IMR-90 (cell line): Measurements from ENCODE around the gene OSBPL3. TPM values are rescaled to one million over a fixed set of nuclear protein-coding genes. Genes with fewer than 3 reads are reported as not detected.

Experiments
- ATAC-seq: fragments of 200-7000 bp; cut with Tn5 transposase; 2 replicates; pipeline ENCODE4 v1.9.1; 2020; ENCODE audit warnings: low read depth, mild to moderate bottlenecking, moderate library complexity
- BruUV-seq: library from RNA; stranded (reverse); fragments of 400-500 nt; replicated peaks from 2 replicates; lab custom pipeline; 2021; lab: Mats Ljungman, UMichigan
- CTCF ChIA-PET: fragments of 300-600 bp; formaldehyde crosslinking; extraction: SDS; loops from one replicate; lab custom pipeline; 2021; ENCODE audit warnings: antibody characterized with exemption; lab: Yijun Ruan, JAX
- POLR2A ChIA-PET: fragments of 300-600 bp; sonication (Branson Sonifier 250); formaldehyde crosslinking; loops from one replicate; lab custom pipeline; 2022; ENCODE audit warnings: antibody characterized with exemption; ENCODE audit not compliant: unreplicated experiment; lab: Charles Lee
- DNase-seq: peaks from one replicate; pipeline ENCODE4 v3.0.0; 2013
- H2AFZ ChIP-seq: replicated peaks from 2 replicates; pipeline ENCODE3; 2013; ENCODE audit warnings: low read length, mild to moderate bottlenecking; ENCODE audit not compliant: poor library complexity
- H2AK5ac ChIP-seq: 2 replicates; pipeline ENCODE4 v1.6.1; 2013; ENCODE audit warnings: low read depth, low read length, inconsistent platforms
- H2AK9ac ChIP-seq: replicated peaks from 2 replicates; pipeline ENCODE3; 2013; ENCODE audit warnings: mild to moderate bottlenecking, low read depth, low read length, moderate library complexity; ENCODE audit not compliant: poor library complexity
- H2BK120ac ChIP-seq: 2 replicates; pipeline ENCODE4 v1.6.1; 2013; ENCODE audit warnings: low read depth, low read length, inconsistent platforms
- H2BK15ac ChIP-seq: 3 replicates; pipeline ENCODE4 v1.6.1; 2013; ENCODE audit warnings: low read depth, low read length, inconsistent platforms
- H2BK20ac ChIP-seq: 2 replicates; pipeline ENCODE4 v1.6.1; 2013; ENCODE audit warnings: low read depth, mild to moderate bottlenecking, inconsistent platforms, low read length, moderate library complexity
- H2BK5ac ChIP-seq: 2 replicates; pipeline ENCODE4 v1.6.1; 2013; ENCODE audit warnings: mild to moderate bottlenecking, low read depth, low read length, inconsistent platforms; ENCODE audit not compliant: poor library complexity, severe bottlenecking
- H3K14ac ChIP-seq: replicated peaks from 2 replicates; pipeline ENCODE4 v1.6.1; 2013; ENCODE audit warnings: low read depth, low read length, inconsistent platforms
- H3K18ac ChIP-seq: 2 replicates; pipeline ENCODE4 v1.6.1; 2013; ENCODE audit warnings: low read depth, low read length, control low read depth
- H3K23ac ChIP-seq: 2 replicates; pipeline ENCODE4 v1.6.1; 2013; ENCODE audit warnings: low read depth, low read length, inconsistent platforms
- H3K27ac ChIP-seq: 2 replicates; pipeline ENCODE4 v1.5.1; 2013; ENCODE audit warnings: mild to moderate bottlenecking, control low read depth, low read length; ENCODE audit not compliant: insufficient read depth
- H3K27me3 ChIP-seq: 2 replicates; pipeline ENCODE4 v1.6.1; 2013; ENCODE audit warnings: low read length; ENCODE audit not compliant: control insufficient read depth, insufficient read depth
- H3K36me3 ChIP-seq: 2 replicates; pipeline ENCODE4 v1.6.1; 2013; ENCODE audit warnings: low read length, mixed read lengths; ENCODE audit not compliant: control insufficient read depth, insufficient read depth
- H3K4ac ChIP-seq: 2 replicates; pipeline ENCODE4 v1.6.1; 2013; ENCODE audit warnings: low read depth, low read length, inconsistent platforms
- H3K4me1 ChIP-seq: 2 replicates; pipeline ENCODE4 v1.6.1; 2013; ENCODE audit warnings: low read length, mixed read lengths; ENCODE audit not compliant: control insufficient read depth, insufficient read depth
- H3K4me2 ChIP-seq: 2 replicates; pipeline ENCODE4 v1.6.1; 2013; ENCODE audit warnings: low read depth, mild to moderate bottlenecking, control low read depth, low read length, moderate library complexity
- H3K4me3 ChIP-seq: 2 replicates; pipeline ENCODE4 v1.5.1; 2013; ENCODE audit warnings: low read depth, mild to moderate bottlenecking, control low read depth, low read length, moderate library complexity; ENCODE audit not compliant: insufficient read depth
- H3K56ac ChIP-seq: 2 replicates; pipeline ENCODE4 v1.6.1; 2013; ENCODE audit warnings: low read length, inconsistent platforms; ENCODE audit not compliant: insufficient read depth; ENCODE audit errors: extremely low read depth
- H3K79me1 ChIP-seq, 2 experiments: 2 replicates each; pipeline ENCODE4 v1.6.1; 2013; ENCODE audit warnings: low read length in 2 of 2, inconsistent platforms in 1 of 2, low read depth in 1 of 2
- H3K9ac ChIP-seq: 2 replicates; pipeline ENCODE4 v1.6.1; 2013; ENCODE audit warnings: low read depth, low read length, control low read depth
- H3K9me1 ChIP-seq: 2 replicates; pipeline ENCODE4 v1.6.1; 2013; ENCODE audit warnings: low read length, inconsistent platforms; ENCODE audit not compliant: insufficient read depth
- H3K9me3 ChIP-seq: 2 replicates; pipeline ENCODE4 v1.6.1; 2013; ENCODE audit warnings: low read length; ENCODE audit not compliant: control insufficient read depth, insufficient read depth
- H4K20me1 ChIP-seq: 2 replicates; pipeline ENCODE4 v1.6.1; 2013; ENCODE audit warnings: low read length, inconsistent platforms; ENCODE audit not compliant: insufficient read depth
- H4K5ac ChIP-seq: 2 replicates; pipeline ENCODE4 v1.6.1; 2013; ENCODE audit warnings: mild to moderate bottlenecking, low read depth, low read length, control low read depth
- H4K8ac ChIP-seq, 2 experiments: 2 replicates each; pipeline ENCODE4 v1.6.1; 2013; ENCODE audit warnings: low read depth in 2 of 2, low read length in 2 of 2, control low read depth in 1 of 2, inconsistent platforms in 1 of 2
- H4K91ac ChIP-seq: 2 replicates; pipeline ENCODE4 v1.6.1; 2013; ENCODE audit warnings: low read depth, low read length, inconsistent platforms; ENCODE audit not compliant: insufficient read depth
- BHLHE40 ChIP-seq: fragments of 150-350 bp; IDR thresholded peaks from 2 replicates; pipeline ENCODE4 v1.6.1; 2016; ENCODE audit warnings: mild to moderate bottlenecking, low read depth, low read length
- CEBPB ChIP-seq: IDR thresholded peaks from 2 replicates; pipeline ENCODE4 v1.6.1; 2012; ENCODE audit warnings: low read depth, low read length, improper control_type of control experiment
- CHD1 ChIP-seq: IDR thresholded peaks from 2 replicates; pipeline ENCODE4 v1.6.1; 2012; ENCODE audit warnings: low read depth, low read length, improper control_type of control experiment
- FOS ChIP-seq: fragments of 150-350 bp; IDR thresholded peaks from 2 replicates; pipeline ENCODE4 v1.6.1; 2016; ENCODE audit warnings: low read depth, low read length
- MAZ ChIP-seq: IDR thresholded peaks from 2 replicates; pipeline ENCODE4 v1.6.1; 2012; ENCODE audit warnings: low read depth, mild to moderate bottlenecking, low read length, improper control_type of control experiment, moderate library complexity, borderline replicate concordance
- MXI1 ChIP-seq: IDR thresholded peaks from 2 replicates; pipeline ENCODE4 v1.6.1; 2012; ENCODE audit warnings: low read depth, mild to moderate bottlenecking, low read length, moderate library complexity, borderline replicate concordance
- NFE2L2 ChIP-seq: fragments of 150-350 bp; IDR thresholded peaks from 2 replicates; pipeline ENCODE4 v1.6.1; 2016; ENCODE audit warnings: low read depth, mild to moderate bottlenecking, low read length
- POLR2A ChIP-seq: IDR thresholded peaks from 2 replicates; pipeline ENCODE4 v1.6.1; 2012; ENCODE audit warnings: mild to moderate bottlenecking, low read depth, low read length
- RAD21 ChIP-seq: IDR thresholded peaks from 2 replicates; pipeline ENCODE4 v1.6.1; 2012; ENCODE audit warnings: low read length, improper control_type of control experiment
- RCOR1 ChIP-seq: IDR thresholded peaks from 2 replicates; pipeline ENCODE4 v1.6.1; 2012; ENCODE audit warnings: mild to moderate bottlenecking, low read length, improper control_type of control experiment; ENCODE audit not compliant: insufficient replicate concordance
- RFX5 ChIP-seq: IDR thresholded peaks from 2 replicates; pipeline ENCODE4 v1.8.0; 2012; ENCODE audit warnings: low read depth, mild to moderate bottlenecking, low read length, moderate library complexity
- SMC3 ChIP-seq: fragments of 150-350 bp; IDR thresholded peaks from 2 replicates; pipeline ENCODE4 v1.6.1; 2016; ENCODE audit warnings: low read depth, mild to moderate bottlenecking, antibody characterized with exemption, low read length, moderate library complexity
- WGBS, 2 experiments: methylation state at CpG; one replicate each; pipeline versions ENCODE4 v1.1.5 to v1.1.7; 2013; ENCODE audit warnings: missing lambda C conversion rate in 2 of 2; ENCODE audit not compliant: insufficient read length in 1 of 2; ENCODE audit errors: extremely low coverage in 2 of 2; 5-methylcytosine and 5-hydroxymethylcytosine counted together
- dilution Hi-C: fragments of 300-500 bp; cut with HindIII; formaldehyde crosslinking; loops from one replicate; pipeline ENCODE4 v1.14.3; 2018; ENCODE audit warnings: low sequenced_read_pairs; ENCODE audit not compliant: unreplicated experiment
- in situ Hi-C: fragments of 300-500 bp; cut with MboI; formaldehyde crosslinking; loops from 3 replicates; pipeline ENCODE4 v1.14.3; 2019; ENCODE audit warnings: low sequenced_read_pairs, inconsistent platforms, mixed read lengths
- intact Hi-C: fragments of 100-400 bp; cut with micrococcal nuclease; formaldehyde crosslinking; loops from 2 replicates; pipeline ENCODE4 v1.10.0; 2022
- polyA plus RNA-seq, 3 experiments: library from polyadenylated mRNA; depleted of rRNA; stranded (reverse); fragments of >200 nt; gene quantifications; 2 replicates each; pipeline ENCODE4 v1.2.3, GENCODE V29; 2012; ENCODE audit warnings: low replicate concordance in 1 of 3
- total RNA-seq: library from RNA; depleted of rRNA; stranded (reverse); fragments of >200 nt; gene quantifications from 2 replicates; pipeline ENCODE4 v1.2.3, GENCODE V29; 2012
- TF ChIP-seq, protein P1 (sequence below): conservative IDR thresholded peaks from 2 replicates; pipeline ENCODE4 v1.5.1; 2012; ENCODE audit warnings: mild to moderate bottlenecking, low read depth, low read length, improper control_type of control experiment
- TF ChIP-seq, protein P2 (sequence below): fragments of 150-350 bp; IDR thresholded peaks from 2 replicates; pipeline ENCODE4 v1.6.1; 2016; ENCODE audit warnings: low read depth, mild to moderate bottlenecking, low read length, moderate library complexity, borderline replicate concordance
- TF ChIP-seq, protein P3 (sequence below): fragments of 150-350 bp; IDR thresholded peaks from 2 replicates; pipeline ENCODE4 v1.6.1; 2017; ENCODE audit warnings: mild to moderate bottlenecking, antibody characterized with exemption, low read length, low read depth

The OSBPL3 gene
- total and polyA plus RNA-seq, 2 of the 4 experiments (the other 2 are of a cell fraction) = 18.0 to 29.9 TPM

DNA sequence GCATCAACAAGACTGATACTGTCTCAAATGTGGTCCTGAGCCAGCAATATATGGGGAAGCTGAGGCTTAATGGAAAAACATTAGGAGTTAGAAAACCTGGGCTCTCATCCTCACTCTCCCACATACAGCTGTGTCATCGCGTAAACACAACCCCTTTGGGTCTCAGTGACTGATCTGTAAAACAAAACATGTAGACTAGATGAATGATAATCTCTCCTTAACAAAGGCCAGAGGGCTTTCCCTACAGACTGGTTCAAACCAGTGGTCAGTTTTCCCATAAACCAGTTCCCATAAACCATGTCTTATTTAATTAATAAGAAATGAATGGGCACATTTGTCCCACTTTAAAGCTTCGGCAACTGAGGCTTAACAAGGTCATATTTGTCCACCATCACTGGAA lies 48.1 kb downstream of the OSBPL3 start:
- no peaks in the 10 kb centered on the region for H4K20me1 ChIP-seq
- in situ Hi-C loops (no loop called here), intact Hi-C loops (no loop called here), dilution Hi-C loops (no loop called here)
- BruUV-seq = no TSS peak
- no peak overlapping the region for H2AK9ac ChIP-seq
- no peak for DNase-seq
- H3K27me3 ChIP-seq = no peaks in the 10 kb centered on the region
- CTCF ChIA-PET = no interaction called here
- no peaks in the 10 kb centered on the region for H3K36me3 ChIP-seq
- H3K18ac ChIP-seq = no peak overlapping the region
- H3K4me2 ChIP-seq = no peak overlapping the region
- H3K27ac ChIP-seq = no peak overlapping the region
- H3K79me1 ChIP-seq = peaks cover 34 to 61% of the 10 kb centered on the region in 2 experiments
- no peak overlapping the region for H4K91ac ChIP-seq
- no peak overlapping the region for H2BK20ac ChIP-seq
- no CpG with 5 or more reads among the region's 3 CpGs for WGBS, 2 experiments
- no peak for ATAC-seq
- TF ChIP-seq MXI1 (no peak), RFX5 (no peak), CEBPB (no peak), NFE2L2 (no peak), POLR2A (no peak), RAD21 (no peak), MAZ (no peak), RCOR1 (no peak), BHLHE40 (no peak), FOS (no peak), SMC3 (no peak), CHD1 (no peak)
- TF ChIP-seq, protein P1, sequence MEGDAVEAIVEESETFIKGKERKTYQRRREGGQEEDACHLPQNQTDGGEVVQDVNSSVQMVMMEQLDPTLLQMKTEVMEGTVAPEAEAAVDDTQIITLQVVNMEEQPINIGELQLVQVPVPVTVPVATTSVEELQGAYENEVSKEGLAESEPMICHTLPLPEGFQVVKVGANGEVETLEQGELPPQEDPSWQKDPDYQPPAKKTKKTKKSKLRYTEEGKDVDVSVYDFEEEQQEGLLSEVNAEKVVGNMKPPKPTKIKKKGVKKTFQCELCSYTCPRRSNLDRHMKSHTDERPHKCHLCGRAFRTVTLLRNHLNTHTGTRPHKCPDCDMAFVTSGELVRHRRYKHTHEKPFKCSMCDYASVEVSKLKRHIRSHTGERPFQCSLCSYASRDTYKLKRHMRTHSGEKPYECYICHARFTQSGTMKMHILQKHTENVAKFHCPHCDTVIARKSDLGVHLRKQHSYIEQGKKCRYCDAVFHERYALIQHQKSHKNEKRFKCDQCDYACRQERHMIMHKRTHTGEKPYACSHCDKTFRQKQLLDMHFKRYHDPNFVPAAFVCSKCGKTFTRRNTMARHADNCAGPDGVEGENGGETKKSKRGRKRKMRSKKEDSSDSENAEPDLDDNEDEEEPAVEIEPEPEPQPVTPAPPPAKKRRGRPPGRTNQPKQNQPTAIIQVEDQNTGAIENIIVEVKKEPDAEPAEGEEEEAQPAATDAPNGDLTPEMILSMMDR = no peak
- TF ChIP-seq, protein P2, sequence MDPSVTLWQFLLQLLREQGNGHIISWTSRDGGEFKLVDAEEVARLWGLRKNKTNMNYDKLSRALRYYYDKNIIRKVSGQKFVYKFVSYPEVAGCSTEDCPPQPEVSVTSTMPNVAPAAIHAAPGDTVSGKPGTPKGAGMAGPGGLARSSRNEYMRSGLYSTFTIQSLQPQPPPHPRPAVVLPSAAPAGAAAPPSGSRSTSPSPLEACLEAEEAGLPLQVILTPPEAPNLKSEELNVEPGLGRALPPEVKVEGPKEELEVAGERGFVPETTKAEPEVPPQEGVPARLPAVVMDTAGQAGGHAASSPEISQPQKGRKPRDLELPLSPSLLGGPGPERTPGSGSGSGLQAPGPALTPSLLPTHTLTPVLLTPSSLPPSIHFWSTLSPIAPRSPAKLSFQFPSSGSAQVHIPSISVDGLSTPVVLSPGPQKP = no peak
- TF ChIP-seq, protein P3, sequence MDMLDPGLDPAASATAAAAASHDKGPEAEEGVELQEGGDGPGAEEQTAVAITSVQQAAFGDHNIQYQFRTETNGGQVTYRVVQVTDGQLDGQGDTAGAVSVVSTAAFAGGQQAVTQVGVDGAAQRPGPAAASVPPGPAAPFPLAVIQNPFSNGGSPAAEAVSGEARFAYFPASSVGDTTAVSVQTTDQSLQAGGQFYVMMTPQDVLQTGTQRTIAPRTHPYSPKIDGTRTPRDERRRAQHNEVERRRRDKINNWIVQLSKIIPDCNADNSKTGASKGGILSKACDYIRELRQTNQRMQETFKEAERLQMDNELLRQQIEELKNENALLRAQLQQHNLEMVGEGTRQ = no peak
- H3K9me3 ChIP-seq = no peaks in the 10 kb centered on the region
- no peak overlapping the region for H4K8ac ChIP-seq
- H3K56ac ChIP-seq = no peak overlapping the region
- no peaks in the 10 kb centered on the region; the same call in 1 of the 2 replicates for H3K9me1 ChIP-seq
- no peak overlapping the region for H4K5ac ChIP-seq
- peaks cover 11% of the 10 kb centered on the region for H3K4me1 ChIP-seq
- no peak overlapping the region for H2BK5ac ChIP-seq
- H3K14ac ChIP-seq = no peak overlapping the region
- H3K4ac ChIP-seq = no peak overlapping the region
- no peak overlapping the region for H2AK5ac ChIP-seq
- no peak overlapping the region for H2BK15ac ChIP-seq
- no peak overlapping the region for H3K4me3 ChIP-seq
- POLR2A ChIA-PET = no interaction called here
- no peak overlapping the region for H2BK120ac ChIP-seq
- no peak overlapping the region for H2AFZ ChIP-seq
- H3K23ac ChIP-seq = no peak overlapping the region
- no peak overlapping the region for H3K9ac ChIP-seq
